GM12878 (cell line): ENCODE results near the gene KPTN. TPM values are rescaled to one million over a fixed set of nuclear protein-coding genes. Genes with fewer than 3 reads are reported as not detected.

Experiments used
- BCL11A ChIP-seq: IDR thresholded peaks from 2 replicates; pipeline ENCODE4 v1.6.1; 2011; ENCODE audit warnings: low read depth, low read length
- CBX5 ChIP-seq: sonication (generic); IDR thresholded peaks from 2 replicates; pipeline ENCODE4 v1.6.1; 2016; ENCODE audit warnings: low read depth, moderate library complexity, mild to moderate bottlenecking, inconsistent platforms
- E4F1 ChIP-seq: fragments of 450-650 bp; IDR thresholded peaks from 2 replicates; pipeline ENCODE4 v1.6.1; 2018; ENCODE audit warnings: borderline replicate concordance, mild to moderate bottlenecking; ENCODE audit not compliant: partially characterized antibody
- ETV6 ChIP-seq, 2 experiments: fragments of 450-650 bp in 1 of 2; IDR thresholded peaks in 1 of 2; conservative IDR thresholded peaks in 1 of 2; 2 replicates each; pipeline ENCODE4 v1.6.1; 2014; ENCODE audit warnings: antibody characterized with exemption in 1 of 2, borderline replicate concordance in 1 of 2, low read depth in 1 of 2, mild to moderate bottlenecking in 1 of 2, moderate library complexity in 1 of 2
- MLLT1 ChIP-seq: fragments of 450-650 bp; IDR thresholded peaks from 2 replicates; pipeline ENCODE4 v1.6.1; 2016; ENCODE audit warnings: mild to moderate bottlenecking
- MXI1 ChIP-seq: fragments of 150-350 bp; IDR thresholded peaks from 2 replicates; pipeline ENCODE4 v1.6.1; 2011; ENCODE audit warnings: low read depth, mild to moderate bottlenecking, inconsistent platforms, low read length, improper control_type of control experiment
- NKRF ChIP-seq: fragments of 450-650 bp; conservative IDR thresholded peaks from 2 replicates; pipeline ENCODE4 v1.6.1; 2017; ENCODE audit warnings: mild to moderate bottlenecking, moderate library complexity
- NRF1 ChIP-seq: conservative IDR thresholded peaks from 2 replicates; pipeline ENCODE4 v1.6.1; 2011; ENCODE audit warnings: mild to moderate bottlenecking, low read depth, low read length, improper control_type of control experiment
- PKNOX1 ChIP-seq: fragments of 450-650 bp; IDR thresholded peaks from 2 replicates; pipeline ENCODE4 v1.6.1; 2016; ENCODE audit warnings: mild to moderate bottlenecking
- RFX5 ChIP-seq: IDR thresholded peaks from 2 replicates; pipeline ENCODE4 v1.6.1; 2011; ENCODE audit warnings: low read depth, low read length, improper control_type of control experiment
- SREBF1 ChIP-seq: IDR thresholded peaks from 2 replicates; pipeline ENCODE4 v1.6.1; 2012; ENCODE audit warnings: mild to moderate bottlenecking, low read length
- TARDBP ChIP-seq: IDR thresholded peaks from 2 replicates; pipeline ENCODE4 v1.6.1; 2016; ENCODE audit warnings: borderline replicate concordance
- YY1 ChIP-seq: IDR thresholded peaks from 2 replicates; pipeline ENCODE4 v1.6.1; 2011; ENCODE audit warnings: low read depth, mild to moderate bottlenecking, low read length
- ZBTB11 ChIP-seq: fragments of 450-650 bp; formaldehyde crosslinking; IDR thresholded peaks from 2 replicates; pipeline ENCODE4 v1.5.0; 2022; ENCODE audit warnings: mild to moderate bottlenecking, missing genetic modification characterization
- ZBTB33 ChIP-seq: fragments of 450-650 bp; IDR thresholded peaks from 2 replicates; pipeline ENCODE4 v1.6.1; 2017; ENCODE audit warnings: mild to moderate bottlenecking
- ZZZ3 ChIP-seq: IDR thresholded peaks from 2 replicates; pipeline ENCODE4 v1.6.1; 2011; ENCODE audit warnings: low read depth; ENCODE audit not compliant: control insufficient read depth, insufficient read length
- polyA plus RNA-seq, 11 experiments: library from polyadenylated mRNA; depleted of rRNA in 4 of 11; unstranded in 6 of 11; stranded (reverse) in 5 of 11; fragments of >200 nt; fragmentation: Nextera tagmentation in 4 of 11; fragmentation: Illumina TruSeq in 1 of 11; extraction: Ambion mirVana in 4 of 11; extraction: Trizol in 1 of 11; gene quantifications; 1 replicate in 1 of 11; 2 replicates in 10 of 11; pipeline versions ENCODE4 v1.2.1 to v1.2.3, GENCODE V29; 2011 to 2016; ENCODE audit warnings: inconsistent platforms in 2 of 11, missing spikeins in 2 of 11, low read depth in 1 of 11
- total RNA-seq, 4 experiments: library from RNA; depleted of rRNA in 3 of 4; stranded (reverse); fragments of >200 nt in 3 of 4; fragmentation: Illumina TruSeq in 1 of 4; extraction: Trizol in 1 of 4; gene quantifications; 2 replicates each; pipeline versions ENCODE4 v1.2.1 to v1.2.3, GENCODE V29; 2013 to 2021

Gene KPTN
- total and polyA plus RNA-seq, 10 of the 15 experiments (the other 5 are each of a cell fraction or from before 2014, with no cell fraction given) = 0.60 to 10.1 (median 6.0) TPM

- peak; percentile 78 for TF ChIP-seq PKNOX1
- TF ChIP-seq SREBF1 = peak; percentile 37; the same call in 1 of the 2 replicates
- TF ChIP-seq ZBTB33 = no peak
- peak; percentile 17 for TF ChIP-seq E4F1
- TF ChIP-seq CBX5 = no peak
- TF ChIP-seq ZBTB11 = peak; percentile 37; the same call in 1 of the 2 replicates
- TF ChIP-seq ZZZ3 = no peak
- no peak for TF ChIP-seq ETV6 (conservative IDR thresholded peaks at IDR 0.05 in 1 of 2, IDR thresholded peaks at IDR 0.05 in 1 of 2; ENCODE audit: borderline replicate concordance in 1 of 2, low read depth in 1 of 2)
- TF ChIP-seq NRF1 = peak; percentile 49
- peak; percentile 91 for TF ChIP-seq NKRF
- TF ChIP-seq BCL11A = no peak
- TF ChIP-seq MLLT1 = no peak
- TF ChIP-seq RFX5 = peak; percentile 11; the same call in 1 of the 2 replicates
- TF ChIP-seq MXI1 = peak; percentile 85
- TF ChIP-seq TARDBP = no peak
- 0 out of 2 replicates have a peak, but pooled peaks have one; percentile 16 for TF ChIP-seq YY1
Measured at GRCh38 chr19:47514869-47515588, 31.0 kb upstream of the KPTN start, which contains the start of gene NAPA (continued).
